Right lobe of liver (tissue), 6 donors: ENCODE results near the gene SMIM41. TPM values are rescaled to one million over a fixed set of nuclear protein-coding genes. Genes with fewer than 3 reads are reported as not detected.

Source experiments
- ATAC-seq, 4 donors: fragments of 200-7000 bp; cut with Tn5 transposase; one replicate each; pipeline ENCODE4 v1.9.1; 2020; ENCODE audit warnings: mild to moderate bottlenecking in 4 of 4, moderate library complexity in 4 of 4
- DNase-seq, 3 donors: peaks; one replicate each; pipeline ENCODE4 v3.0.0-alpha.2; 2020
- H3K27ac ChIP-seq, 3 donors: fragments of 200-600 bp; one replicate each; pipeline ENCODE4 v1.8.0; 2022
- H3K27me3 ChIP-seq, 2 donors: fragments of 200-600 bp; one replicate each; pipeline ENCODE4 v1.8.0; 2022
- H3K36me3 ChIP-seq, 4 donors: fragments of 200-600 bp; sonication (generic) in 1 of 4; one replicate each; pipeline versions ENCODE4 v1.5.1 to v1.8.0; 2017 to 2022; ENCODE audit warnings: control low read depth in 1 of 4
- H3K4me1 ChIP-seq, 4 donors: fragments of 200-600 bp; sonication (generic) in 1 of 4; one replicate each; pipeline versions ENCODE4 v1.5.1 to v1.8.0; 2017 to 2022; ENCODE audit warnings: control low read depth in 1 of 4
- H3K4me3 ChIP-seq, 3 donors: fragments of 200-600 bp; one replicate each; pipeline ENCODE4 v1.8.0; 2022
- H3K9me3 ChIP-seq, 4 donors: fragments of 200-600 bp; sonication (generic) in 1 of 4; one replicate each; pipeline versions ENCODE4 v1.5.1 to v1.8.0; 2017 to 2022; ENCODE audit warnings: control low read depth in 1 of 4
- POLR2A ChIP-seq: fragments of 450-650 bp; IDR thresholded peaks from one replicate; pipeline ENCODE4 v1.6.1; 2017; ENCODE audit warnings: antibody characterized with exemption, mild to moderate bottlenecking
- WGBS: methylation state at CpG from one replicate; pipeline ENCODE4 v1.1.6; 2018; ENCODE audit warnings: low coverage, low lambda C conversion rate; ENCODE audit not compliant: insufficient coverage; ENCODE audit errors: missing lambda C conversion rate; 5-methylcytosine and 5-hydroxymethylcytosine counted together
- intact Hi-C, 2 donors: fragments of 100-400 bp; cut with DNase I; formaldehyde crosslinking; loops; one replicate each; pipeline versions ENCODE4 v1.11.2 to v1.14.1; 2022
- total RNA-seq, 6 experiments: library from RNA; depleted of rRNA in 2 of 6; stranded (reverse); fragments of >200 nt in 2 of 6; fragmentation: NEBNext Ultra II Directional in 3 of 6; extraction: Animal tissue kit (Norgen Biotek cat#: 25700) in 3 of 6; gene quantifications; one replicate each; pipeline versions ENCODE4 v1.1.0 to v1.2.4, GENCODE V29; 2016 to 2023
- TF ChIP-seq, protein P1 (sequence below), 4 donors: fragments of 200-600 bp in 3 of 4; fragments of 450-650 bp in 1 of 4; IDR thresholded peaks; one replicate each; pipeline versions ENCODE4 v1.5.1 to v1.8.0; 2016 to 2022; ENCODE audit warnings: antibody characterized with exemption in 4 of 4, mild to moderate bottlenecking in 2 of 4
- donor health status: DM: no; HTN: yes; CAD: no.
- donor health status: DM: no; HTN: no; CAD: no.
- donor health status: DM: no; HTN: no; CAD: no.
- donor health status: DM: no; HTN: yes; CAD: no.
- donor health status: DM: no; HTN: yes; CAD: no.

The SMIM41 gene
- total RNA-seq, 6 experiments from 2014 or later, result not detected

DNA sequence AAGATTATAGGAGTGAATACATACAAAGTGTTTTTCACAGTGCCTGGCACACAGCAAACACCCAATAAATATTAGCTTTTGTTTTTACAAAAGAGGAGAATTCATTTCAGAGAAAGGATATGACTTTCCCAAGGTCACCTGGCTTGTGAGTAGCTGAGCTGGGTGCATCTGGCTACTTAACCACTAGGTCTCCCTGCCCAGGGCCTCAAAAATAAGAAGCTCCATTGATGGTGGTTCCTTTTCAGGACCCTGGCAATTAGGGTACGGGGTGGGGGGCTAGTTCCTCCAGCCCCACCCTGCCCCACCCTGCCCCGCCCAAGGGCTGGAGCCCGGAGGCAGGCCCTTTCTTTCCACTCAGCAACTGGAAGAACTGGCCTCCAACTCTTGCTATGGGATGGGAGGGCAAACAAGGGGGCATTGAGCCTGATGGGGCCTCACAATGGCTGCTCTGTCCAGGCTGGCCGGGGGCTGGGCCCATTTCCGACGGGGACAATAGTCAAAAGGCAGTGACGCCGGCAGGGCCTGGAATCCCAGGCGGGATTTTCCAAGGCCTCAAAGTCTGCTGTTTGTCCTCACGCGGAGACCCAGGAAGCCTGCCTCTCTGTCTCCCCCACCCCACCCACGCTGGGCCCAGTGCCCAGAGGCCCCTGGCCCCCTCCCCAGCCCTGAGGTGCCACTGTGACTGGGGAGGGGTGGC is 17.9 kb upstream of the SMIM41 start:
- DNase-seq (no peak), ATAC-seq (no peak)
- Histone ChIP-seq H3K27ac (no peak overlapping the region), H3K4me1 (no peaks in the 10 kb centered on the region), H3K27me3 (no peaks in the 10 kb centered on the region), H3K4me3 (no peak overlapping the region), H3K9me3 (no peaks in the 10 kb centered on the region), H3K36me3 (no peaks in the 10 kb centered on the region)
- TF ChIP-seq POLR2A, result no peak
- intact Hi-C loops, result no loop called here
- WGBS, result 61% methylated on average over 2 of the region's 12 CpGs

DNA sequence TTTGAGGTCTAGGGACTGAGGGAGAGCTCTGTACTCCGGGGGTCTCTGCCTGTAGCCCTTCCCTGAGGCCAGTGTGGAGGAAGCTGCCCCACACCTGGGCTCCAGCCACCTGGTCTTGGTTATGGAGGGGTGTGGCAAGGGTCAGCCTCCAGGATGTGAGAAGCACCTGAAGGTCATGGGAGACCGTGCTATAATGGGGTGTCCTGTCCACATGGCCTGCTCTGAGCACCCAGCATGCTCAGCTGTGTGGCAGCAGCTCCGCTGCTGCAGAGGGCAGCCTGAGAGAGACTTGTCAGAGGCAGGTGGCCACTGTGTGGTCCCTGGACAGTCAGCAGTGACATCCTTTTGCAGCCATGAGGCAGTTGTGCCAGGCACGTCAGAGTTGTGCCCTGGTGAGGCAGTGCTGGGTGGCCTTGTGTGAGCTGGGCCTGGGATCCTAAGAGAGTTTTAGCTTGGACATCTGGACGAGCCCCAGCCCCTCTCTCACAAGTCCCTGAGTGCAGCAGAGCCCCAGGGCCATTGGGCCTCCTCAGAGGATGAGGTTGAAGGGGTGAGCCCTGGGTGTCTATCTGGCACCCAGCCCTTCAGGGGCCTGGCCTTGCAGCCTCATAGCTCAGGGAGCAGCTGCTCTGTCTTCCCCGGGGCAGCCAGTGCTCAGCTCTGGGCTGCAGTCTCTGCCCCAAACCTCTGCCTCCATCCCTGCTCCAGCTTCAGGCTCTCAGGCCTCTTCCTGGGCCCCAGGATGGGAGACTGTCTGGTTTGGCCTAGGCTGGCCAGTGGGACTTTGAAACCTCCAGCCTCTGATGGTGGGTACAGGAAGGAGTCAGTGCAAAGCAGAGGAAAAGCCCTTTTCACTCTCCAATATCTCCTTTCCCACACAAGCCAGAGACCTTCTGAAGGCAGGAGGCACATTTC is 17.1 kb upstream of the SMIM41 start:
- TF ChIP-seq, protein P1, sequence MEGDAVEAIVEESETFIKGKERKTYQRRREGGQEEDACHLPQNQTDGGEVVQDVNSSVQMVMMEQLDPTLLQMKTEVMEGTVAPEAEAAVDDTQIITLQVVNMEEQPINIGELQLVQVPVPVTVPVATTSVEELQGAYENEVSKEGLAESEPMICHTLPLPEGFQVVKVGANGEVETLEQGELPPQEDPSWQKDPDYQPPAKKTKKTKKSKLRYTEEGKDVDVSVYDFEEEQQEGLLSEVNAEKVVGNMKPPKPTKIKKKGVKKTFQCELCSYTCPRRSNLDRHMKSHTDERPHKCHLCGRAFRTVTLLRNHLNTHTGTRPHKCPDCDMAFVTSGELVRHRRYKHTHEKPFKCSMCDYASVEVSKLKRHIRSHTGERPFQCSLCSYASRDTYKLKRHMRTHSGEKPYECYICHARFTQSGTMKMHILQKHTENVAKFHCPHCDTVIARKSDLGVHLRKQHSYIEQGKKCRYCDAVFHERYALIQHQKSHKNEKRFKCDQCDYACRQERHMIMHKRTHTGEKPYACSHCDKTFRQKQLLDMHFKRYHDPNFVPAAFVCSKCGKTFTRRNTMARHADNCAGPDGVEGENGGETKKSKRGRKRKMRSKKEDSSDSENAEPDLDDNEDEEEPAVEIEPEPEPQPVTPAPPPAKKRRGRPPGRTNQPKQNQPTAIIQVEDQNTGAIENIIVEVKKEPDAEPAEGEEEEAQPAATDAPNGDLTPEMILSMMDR (IDR thresholded peaks at IDR 0.05), result no peak
- no peak for TF ChIP-seq POLR2A
- H3K27ac ChIP-seq, result no peak overlapping the region
- DNase-seq, result no peak

DNA sequence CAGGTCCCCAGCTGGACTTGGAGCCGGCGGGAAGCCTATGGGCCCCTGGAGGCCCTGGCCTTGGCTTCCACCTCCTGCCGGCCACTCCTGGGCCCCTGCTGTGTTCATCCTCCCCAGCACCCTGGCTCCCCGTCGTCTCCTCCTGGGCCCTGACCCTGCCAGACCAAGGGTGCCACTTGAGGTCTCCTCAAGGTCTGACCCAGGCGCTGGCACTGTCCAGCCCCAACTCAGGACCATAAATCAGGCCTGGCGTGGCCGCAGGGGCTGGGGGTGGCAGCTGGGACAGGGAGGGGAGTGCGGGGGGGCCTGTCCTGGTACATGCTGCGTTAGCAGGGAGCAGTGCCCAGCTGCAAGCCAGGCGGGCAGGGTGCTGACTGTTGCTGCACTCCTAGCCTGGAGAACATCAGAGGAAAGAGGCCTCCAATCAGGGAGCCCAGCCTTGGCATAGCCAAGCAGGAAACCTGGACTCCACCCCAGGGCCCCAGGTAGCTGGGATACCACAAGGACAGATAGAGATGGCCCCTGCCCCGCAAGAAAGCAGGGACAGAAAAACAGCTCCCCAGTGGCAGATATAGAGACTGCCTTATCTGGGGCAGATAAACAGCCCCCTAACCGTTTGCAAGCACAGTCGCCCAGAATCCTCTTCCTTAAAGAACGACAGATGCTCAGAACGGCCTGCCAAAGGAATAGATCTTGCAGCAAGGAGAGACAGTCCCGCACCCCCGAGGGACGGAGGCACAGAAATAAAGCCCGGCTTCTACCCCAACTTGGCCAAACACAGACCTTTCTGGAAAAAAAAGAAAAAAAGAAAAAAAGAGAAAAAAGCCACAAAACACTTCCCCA is 16.2 kb upstream of the SMIM41 start:
- Histone ChIP-seq H3K4me1 (no peaks in the 10 kb centered on the region), H3K4me3 (no peak overlapping the region), H3K36me3 (no peaks in the 10 kb centered on the region), H3K27ac (no peak overlapping the region), H3K27me3 (no peaks in the 10 kb centered on the region), H3K9me3 (no peaks in the 10 kb centered on the region)
- WGBS, result 64% methylated on average over 6 of the region's 20 CpGs
- intact Hi-C loops, result no loop called here
- no peak for TF ChIP-seq POLR2A
- TF ChIP-seq, protein P1 (IDR thresholded peaks at IDR 0.05), result no peak
- DNase-seq (no peak), ATAC-seq (no peak)

More for the DNA sequence above, 17.1 kb upstream of the SMIM41 start:
- no peaks in the 10 kb centered on the region for H3K4me1 ChIP-seq
- H3K36me3 ChIP-seq, result no peaks in the 10 kb centered on the region
- intact Hi-C loops, result no loop called here
- ATAC-seq, result no peak
- H3K27me3 ChIP-seq, result no peaks in the 10 kb centered on the region
- H3K4me3 ChIP-seq, result no peak overlapping the region
- no CpG with 5 or more reads among the region's 6 CpGs for WGBS
- H3K9me3 ChIP-seq, result no peaks in the 10 kb centered on the region

DNA sequence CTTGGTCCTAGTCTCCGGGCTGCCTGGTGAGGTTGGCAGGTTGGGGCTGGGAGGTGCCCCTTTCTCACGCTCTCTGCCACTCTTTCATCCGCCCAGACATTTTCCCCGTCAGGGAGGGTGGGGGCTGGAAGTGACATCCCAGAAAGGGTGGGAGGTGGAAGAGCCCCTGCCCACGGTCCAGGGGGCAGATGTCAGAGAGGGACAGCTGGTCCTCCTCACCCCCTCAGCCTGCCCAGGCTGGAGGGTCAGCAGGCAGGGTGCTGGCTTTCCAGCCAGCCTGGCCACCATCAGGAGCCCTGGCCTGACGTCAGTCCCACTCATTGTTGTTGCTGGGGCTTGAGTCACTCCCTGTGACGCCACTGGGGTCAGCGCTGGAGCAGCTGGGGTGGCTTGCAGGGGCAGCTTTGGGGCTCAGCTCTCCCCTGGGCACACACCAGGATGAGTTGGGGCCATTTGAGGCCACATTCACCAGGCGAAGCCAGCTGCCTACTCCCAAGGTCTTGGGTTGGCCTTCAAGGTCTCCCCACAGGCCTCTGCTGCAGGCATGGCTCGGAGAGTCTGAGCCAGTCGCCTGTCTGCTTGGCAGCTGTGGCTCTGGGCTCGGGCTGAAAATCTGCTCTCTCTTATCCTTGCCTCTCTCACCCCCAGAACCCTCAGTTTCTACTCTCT is 15.4 kb upstream of the SMIM41 start:
- Histone ChIP-seq H3K27ac (no peak overlapping the region), H3K27me3 (no peaks in the 10 kb centered on the region), H3K9me3 (no peaks in the 10 kb centered on the region), H3K36me3 (no peaks in the 10 kb centered on the region), H3K4me1 (no peaks in the 10 kb centered on the region), H3K4me3 (no peak overlapping the region)
- TF ChIP-seq, protein P1 (IDR thresholded peaks at IDR 0.05), result no peak
- no peak for TF ChIP-seq POLR2A
- 70% methylated on average over 2 of the region's 12 CpGs for WGBS
- intact Hi-C loops, result no loop called here
- ATAC-seq, result peak in 2 of 4 donors; percentile 8 to 20
- no peak for DNase-seq
